GM12872 (cell line): ENCODE data around the gene HEBP2.

Source experiments
- TF ChIP-seq, protein P1 (sequence below): IDR thresholded peaks from 3 replicates; pipeline ENCODE4 v1.5.1; 2011; ENCODE audit warnings: low read depth, mild to moderate bottlenecking, low read length, moderate library complexity; ENCODE audit not compliant: insufficient read depth

HEBP2 gene

DNA sequence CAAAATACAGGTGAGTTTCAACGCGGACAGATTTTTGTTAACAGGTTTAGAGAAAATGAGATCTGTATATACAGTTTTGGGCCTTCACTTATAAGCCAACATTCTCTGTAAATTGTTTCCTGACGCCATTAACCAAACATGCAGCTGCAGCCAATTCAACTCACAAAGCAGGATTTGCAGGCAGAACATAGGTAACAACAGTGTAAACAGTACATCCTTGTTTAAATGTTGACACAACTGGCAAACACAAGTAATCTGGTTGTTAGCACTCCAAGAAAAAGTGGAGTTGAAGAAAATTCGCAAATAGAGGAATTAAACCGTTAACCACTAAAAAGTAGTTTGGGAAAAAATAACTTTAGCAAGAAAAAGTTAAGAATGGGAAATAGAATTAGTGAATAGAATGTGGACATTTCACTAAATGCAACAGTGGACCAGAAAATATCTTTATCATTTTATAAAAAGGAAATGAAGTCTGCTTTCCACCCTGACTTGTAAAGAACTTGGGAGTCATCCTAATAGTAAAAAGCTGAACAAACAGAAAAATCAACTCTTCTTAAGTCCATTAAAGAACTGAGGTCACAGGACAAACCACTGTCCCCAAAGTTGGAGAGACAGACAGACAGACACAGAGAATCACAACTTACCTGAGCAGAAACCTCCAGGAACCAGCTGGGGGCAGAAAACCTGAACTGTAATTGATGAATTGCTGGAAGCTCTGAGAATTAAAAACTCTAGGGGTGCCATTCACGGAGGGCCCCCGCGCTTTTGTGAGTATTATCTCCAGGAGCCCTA, 16.2 kb upstream of the HEBP2 start:
- TF ChIP-seq, protein P1, sequence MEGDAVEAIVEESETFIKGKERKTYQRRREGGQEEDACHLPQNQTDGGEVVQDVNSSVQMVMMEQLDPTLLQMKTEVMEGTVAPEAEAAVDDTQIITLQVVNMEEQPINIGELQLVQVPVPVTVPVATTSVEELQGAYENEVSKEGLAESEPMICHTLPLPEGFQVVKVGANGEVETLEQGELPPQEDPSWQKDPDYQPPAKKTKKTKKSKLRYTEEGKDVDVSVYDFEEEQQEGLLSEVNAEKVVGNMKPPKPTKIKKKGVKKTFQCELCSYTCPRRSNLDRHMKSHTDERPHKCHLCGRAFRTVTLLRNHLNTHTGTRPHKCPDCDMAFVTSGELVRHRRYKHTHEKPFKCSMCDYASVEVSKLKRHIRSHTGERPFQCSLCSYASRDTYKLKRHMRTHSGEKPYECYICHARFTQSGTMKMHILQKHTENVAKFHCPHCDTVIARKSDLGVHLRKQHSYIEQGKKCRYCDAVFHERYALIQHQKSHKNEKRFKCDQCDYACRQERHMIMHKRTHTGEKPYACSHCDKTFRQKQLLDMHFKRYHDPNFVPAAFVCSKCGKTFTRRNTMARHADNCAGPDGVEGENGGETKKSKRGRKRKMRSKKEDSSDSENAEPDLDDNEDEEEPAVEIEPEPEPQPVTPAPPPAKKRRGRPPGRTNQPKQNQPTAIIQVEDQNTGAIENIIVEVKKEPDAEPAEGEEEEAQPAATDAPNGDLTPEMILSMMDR = no peak

DNA sequence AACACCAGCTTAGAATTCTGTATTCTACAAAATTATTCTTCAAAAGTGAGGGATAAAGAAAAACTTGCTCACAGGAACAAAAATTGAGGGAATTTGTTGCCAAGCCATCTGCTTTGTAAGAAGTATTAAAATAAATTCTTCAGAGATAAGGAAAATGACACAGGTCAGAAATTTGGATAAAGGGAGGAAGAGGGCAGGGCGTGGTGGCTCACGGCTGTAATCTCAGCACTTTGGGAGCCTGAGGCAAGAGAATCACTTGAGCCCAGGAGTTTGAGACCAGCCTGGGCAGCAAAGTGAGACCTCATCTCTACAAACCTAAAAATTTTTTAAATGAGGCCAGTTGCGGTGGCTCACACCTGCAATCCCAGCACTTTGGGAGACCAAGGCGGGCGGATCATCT, 14.5 kb upstream of the HEBP2 start:
- TF ChIP-seq, protein P1 = no peak

DNA sequence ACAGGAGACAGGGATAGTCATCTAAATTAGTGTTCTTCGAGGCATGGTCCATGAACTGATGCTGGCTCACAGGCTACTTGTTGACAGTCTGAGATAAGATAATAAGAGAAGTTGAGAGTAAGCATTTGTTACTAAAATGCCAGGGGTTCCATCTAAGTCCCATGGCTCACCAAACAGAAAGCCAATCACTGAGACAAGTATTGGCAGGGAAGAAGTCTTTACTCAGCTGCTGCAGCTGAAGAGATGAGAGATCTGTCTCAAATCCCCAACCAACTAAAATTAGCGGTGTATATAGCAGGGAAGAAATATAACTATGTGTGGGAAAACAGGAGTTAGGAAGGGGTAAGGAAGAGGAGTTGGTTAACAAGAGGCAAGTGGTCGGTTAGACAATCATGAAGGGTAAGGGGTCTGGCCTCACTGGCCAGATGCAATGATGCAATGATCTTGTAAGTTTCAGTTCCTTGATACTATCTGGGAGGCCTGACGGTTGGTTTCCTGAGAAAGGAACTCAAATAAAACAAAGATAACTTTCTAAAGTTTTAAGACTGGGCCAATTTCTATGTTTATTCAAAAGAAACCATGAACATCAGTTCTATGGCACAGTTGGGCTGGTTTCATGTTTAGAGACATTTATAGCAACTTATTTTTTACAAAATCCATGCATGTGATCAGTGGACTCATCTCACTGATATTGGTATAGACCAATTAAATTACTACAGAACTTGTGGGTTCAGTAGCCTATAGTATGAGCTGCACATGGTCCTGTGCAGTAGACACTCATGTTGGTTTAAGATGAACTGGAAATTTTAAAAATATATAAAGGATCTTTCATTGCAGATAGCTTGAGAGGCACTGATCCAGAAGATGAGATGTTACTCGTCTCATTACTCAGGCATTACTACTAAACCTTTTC, 9.9 kb upstream of the HEBP2 start:
- TF ChIP-seq, protein P1 = no peak

DNA sequence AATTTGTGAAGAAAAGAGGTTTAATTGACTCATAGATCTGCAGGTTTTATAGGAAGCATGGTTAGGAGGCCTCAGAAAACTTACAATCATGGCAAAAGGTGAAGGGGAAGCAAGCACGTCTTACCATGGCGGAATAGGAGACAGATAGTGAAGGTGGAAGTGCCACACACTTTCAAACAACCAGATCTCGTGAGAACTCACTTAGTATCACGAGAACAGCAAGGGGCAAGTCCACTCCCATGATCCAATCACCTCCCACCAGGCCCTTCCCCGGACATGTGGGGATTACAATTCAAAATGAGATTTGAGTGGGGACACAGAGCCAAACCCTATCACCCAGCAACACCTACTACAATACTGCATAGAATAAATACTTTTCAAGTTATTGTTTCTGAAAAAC, 7.3 kb upstream of the HEBP2 start:
- TF ChIP-seq, protein P1 = no peak

DNA sequence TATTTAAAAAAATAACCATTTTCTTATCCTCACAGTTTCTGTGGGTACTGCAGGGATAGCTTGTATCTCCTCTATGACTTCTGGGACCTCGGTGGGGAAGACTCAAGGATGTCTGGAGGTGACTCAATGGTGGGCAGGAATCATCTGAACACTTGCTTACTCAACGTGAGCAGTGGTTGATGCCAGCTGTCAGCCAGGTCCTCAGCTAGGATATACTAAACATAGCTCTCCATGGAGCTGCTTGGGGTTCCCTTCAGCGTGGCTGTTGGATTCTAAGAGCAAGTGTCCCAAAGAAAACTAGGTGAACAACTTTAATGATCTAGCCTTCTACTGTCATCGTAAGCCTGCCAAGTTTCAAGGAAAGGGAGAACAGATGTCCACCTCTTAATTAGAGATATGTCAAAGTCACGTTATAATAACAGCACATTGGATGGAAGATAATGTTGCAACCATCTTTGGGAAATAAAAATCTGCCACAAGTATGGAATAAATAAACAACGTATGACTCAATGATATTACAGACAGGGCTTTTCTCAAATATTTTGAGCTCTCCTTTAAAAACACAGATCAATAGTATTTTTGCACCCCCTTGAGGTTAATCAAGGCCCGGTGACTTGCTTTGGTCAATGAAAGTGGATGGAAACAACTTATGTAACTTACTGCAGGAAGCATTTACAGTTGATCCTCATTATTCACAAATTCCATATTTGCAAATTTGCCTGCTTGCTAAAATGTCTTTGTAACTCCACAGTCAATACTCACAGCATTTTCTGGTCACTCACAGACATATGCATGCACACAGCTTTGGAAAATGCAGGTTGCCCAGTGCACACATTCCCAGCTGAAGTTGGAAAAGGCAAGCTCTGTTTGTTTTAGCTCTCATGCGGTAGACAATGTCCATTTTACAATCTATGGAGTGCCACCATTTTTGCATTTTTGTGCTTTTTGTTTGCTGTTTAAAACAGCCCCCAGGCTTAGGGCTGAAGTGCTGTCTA, 6.6 kb upstream of the HEBP2 start:
- TF ChIP-seq, protein P1 = no peak

DNA sequence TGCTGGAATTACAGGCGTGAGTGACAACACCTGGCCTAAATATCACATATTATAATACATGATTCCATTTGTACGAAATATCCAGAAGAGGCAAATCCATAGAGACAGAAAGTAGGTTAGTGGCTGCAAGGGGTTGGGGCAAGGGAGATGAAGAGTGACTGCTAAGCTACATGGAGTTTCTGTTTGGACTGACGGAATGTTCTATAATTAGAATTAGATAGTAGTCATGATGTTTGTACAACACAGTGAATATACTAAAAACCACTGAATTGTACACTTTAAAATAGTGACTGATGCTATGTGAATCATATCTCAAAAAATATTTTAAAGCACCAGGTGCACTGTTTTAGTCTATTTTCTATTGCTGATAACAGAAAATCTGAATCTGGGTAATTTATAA, 3.7 kb upstream of the HEBP2 start:
- TF ChIP-seq, protein P1 = no peak
